Neural cell (in vitro differentiated cells): ENCODE measurements around the gene MAGI1. TPM values are rescaled to one million over a fixed set of nuclear protein-coding genes. Genes with fewer than 3 reads are reported as not detected.

ENCODE experiments used
- H2AFZ ChIP-seq: fragments of 200-600, 300-800 bp; sonication (generic), shearing (Covaris generic); 2 replicates; pipeline ENCODE4 v1.6.0; 2014; ENCODE audit warnings: low read depth, mild to moderate bottlenecking, antibody characterized with exemption, low read length, moderate library complexity
- H3F3A ChIP-seq: fragments of 200-600 bp; shearing (Covaris generic); 2 replicates; pipeline ENCODE4 v1.6.1; 2016; ENCODE audit warnings: mild to moderate bottlenecking, moderate library complexity, mixed read lengths, antibody characterized with exemption, low read length; ENCODE audit not compliant: insufficient read depth, poor library complexity, severe bottlenecking
- H3K27ac ChIP-seq: fragments of 200-600, 300-800 bp; sonication (generic), shearing (Covaris generic); 2 replicates; pipeline ENCODE4 v1.5.1; 2014; ENCODE audit warnings: mild to moderate bottlenecking, low read length, moderate library complexity
- H3K27me3 ChIP-seq: fragments of 300-800, 200-600 bp; sonication (generic), shearing (Covaris generic); 2 replicates; pipeline ENCODE4 v1.6.0; 2014; ENCODE audit warnings: mild to moderate bottlenecking, low read depth, low read length, moderate library complexity; ENCODE audit not compliant: insufficient read depth
- H3K36me3 ChIP-seq: fragments of 300-800, 200-600 bp; sonication (generic), shearing (Covaris generic); 2 replicates; pipeline ENCODE4 v1.5.1; 2014; ENCODE audit warnings: mild to moderate bottlenecking, antibody characterized with exemption, low read length, moderate library complexity; ENCODE audit not compliant: insufficient read depth
- H3K4me2 ChIP-seq: fragments of 300-800, 200-600 bp; sonication (generic), shearing (Covaris generic); 2 replicates; pipeline ENCODE4 v1.6.0; 2014; ENCODE audit warnings: mild to moderate bottlenecking, low read length
- H3K4me3 ChIP-seq: fragments of 300-800, 200-600 bp; sonication (generic), shearing (Covaris generic); 2 replicates; pipeline ENCODE4 v1.5.1; 2014; ENCODE audit warnings: mild to moderate bottlenecking, low read length, moderate library complexity
- H3K79me2 ChIP-seq: fragments of 200-600 bp; shearing (Covaris generic); replicated peaks from 2 replicates; pipeline ENCODE4 v1.6.0; 2014; ENCODE audit warnings: mild to moderate bottlenecking, low read length, moderate library complexity; ENCODE audit not compliant: insufficient read depth
- H3K9ac ChIP-seq: fragments of 300-800, 200-600 bp; sonication (generic), shearing (Covaris generic); 2 replicates; pipeline ENCODE4 v1.6.1; 2016; ENCODE audit warnings: mild to moderate bottlenecking, low read length, mixed read lengths
- H3K9me2 ChIP-seq: fragments of 200-600 bp; shearing (Covaris generic); 2 replicates; pipeline ENCODE4 v1.6.1; 2016; ENCODE audit warnings: mild to moderate bottlenecking, low read length, mixed read lengths; ENCODE audit not compliant: insufficient read depth
- H3K9me3 ChIP-seq: fragments of 200-600, 300-800 bp; sonication (generic), shearing (Covaris generic); 2 replicates; pipeline ENCODE4 v1.6.1; 2016; ENCODE audit warnings: mild to moderate bottlenecking, mixed run types, low read length, moderate library complexity, mixed read lengths
- H4K20me1 ChIP-seq: fragments of 200-600 bp; shearing (Covaris generic); 2 replicates; pipeline ENCODE4 v1.6.1; 2016; ENCODE audit warnings: mild to moderate bottlenecking, mixed run types; ENCODE audit not compliant: insufficient read depth
- CTCF ChIP-seq: fragments of 450-650 bp; IDR thresholded peaks from 2 replicates; pipeline ENCODE4 v1.5.1; 2014; ENCODE audit warnings: antibody characterized with exemption, mild to moderate bottlenecking, moderate library complexity; ENCODE audit not compliant: poor library complexity, severe bottlenecking
- EP300 ChIP-seq: fragments of 450-650 bp; conservative IDR thresholded peaks from 2 replicates; pipeline ENCODE4 v1.6.1; 2014; ENCODE audit warnings: antibody characterized with exemption, mild to moderate bottlenecking, moderate library complexity; ENCODE audit not compliant: poor library complexity, severe bottlenecking
- EZH2 ChIP-seq: fragments of 200-600, 300-800 bp; shearing (Covaris generic), sonication (generic); IDR thresholded peaks from 2 replicates; pipeline ENCODE4 v1.6.1; 2014; ENCODE audit warnings: antibody characterized with exemption, low read length, borderline replicate concordance, mild to moderate bottlenecking; ENCODE audit not compliant: insufficient read depth, poor library complexity, severe bottlenecking
- MXI1 ChIP-seq: fragments of 450-650 bp; conservative IDR thresholded peaks from 2 replicates; pipeline ENCODE4 v1.6.1; 2014; ENCODE audit warnings: antibody characterized with exemption, mild to moderate bottlenecking; ENCODE audit not compliant: poor library complexity, severe bottlenecking
- POLR2AphosphoS5 ChIP-seq: IDR thresholded peaks from 2 replicates; pipeline ENCODE4 v1.6.1; 2012
- RAD21 ChIP-seq: fragments of 450-650 bp; conservative IDR thresholded peaks from 2 replicates; pipeline ENCODE4 v1.6.1; 2014; ENCODE audit warnings: antibody characterized with exemption, mild to moderate bottlenecking, moderate library complexity
- SMC3 ChIP-seq: fragments of 450-650 bp; conservative IDR thresholded peaks from 2 replicates; pipeline ENCODE4 v1.6.1; 2014; ENCODE audit warnings: antibody characterized with exemption, mild to moderate bottlenecking, moderate library complexity; ENCODE audit not compliant: poor library complexity
- TAF1 ChIP-seq: IDR thresholded peaks from 2 replicates; pipeline ENCODE4 v1.6.1; 2012; ENCODE audit warnings: low read depth
- polyA plus RNA-seq: library from polyadenylated mRNA; depleted of rRNA; stranded (reverse); fragments of >200 nt; gene quantifications from 2 replicates; pipeline ENCODE4 v1.2.3, GENCODE V29; 2014
- TF ChIP-seq, protein P1 (sequence below): IDR thresholded peaks from 2 replicates; pipeline ENCODE4 v1.6.1; 2012; ENCODE audit warnings: borderline replicate concordance

The MAGI1 gene
- polyA plus RNA-seq, 1 donor from 2014 or later = 44.7 TPM

DNA sequence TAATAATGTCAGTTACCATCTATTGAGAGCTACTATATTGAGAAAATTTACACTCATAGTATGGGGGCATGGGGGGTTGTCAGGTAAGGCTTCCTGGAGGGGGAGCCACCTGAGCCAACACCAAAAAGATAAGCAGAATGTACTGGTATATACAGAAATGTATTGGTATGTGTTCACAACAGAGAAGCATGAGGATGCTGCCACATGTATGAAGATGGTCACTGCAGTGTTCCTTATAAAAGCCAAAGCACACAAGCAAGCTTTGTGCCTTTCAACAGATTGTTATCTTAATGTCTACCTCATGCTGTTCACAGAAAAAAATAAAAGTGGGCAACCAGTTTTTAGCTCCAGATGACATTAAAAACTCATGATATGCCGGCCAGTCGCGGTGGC lies 149.0 kb downstream of the MAGI1 start:
- no peak for TF ChIP-seq RAD21
- TF ChIP-seq MXI1 = no peak
- TF ChIP-seq SMC3 = no peak
- no peak for TF ChIP-seq CTCF
- no peak for TF ChIP-seq EZH2
- TF ChIP-seq EP300 = no peak
- TF ChIP-seq, protein P1, sequence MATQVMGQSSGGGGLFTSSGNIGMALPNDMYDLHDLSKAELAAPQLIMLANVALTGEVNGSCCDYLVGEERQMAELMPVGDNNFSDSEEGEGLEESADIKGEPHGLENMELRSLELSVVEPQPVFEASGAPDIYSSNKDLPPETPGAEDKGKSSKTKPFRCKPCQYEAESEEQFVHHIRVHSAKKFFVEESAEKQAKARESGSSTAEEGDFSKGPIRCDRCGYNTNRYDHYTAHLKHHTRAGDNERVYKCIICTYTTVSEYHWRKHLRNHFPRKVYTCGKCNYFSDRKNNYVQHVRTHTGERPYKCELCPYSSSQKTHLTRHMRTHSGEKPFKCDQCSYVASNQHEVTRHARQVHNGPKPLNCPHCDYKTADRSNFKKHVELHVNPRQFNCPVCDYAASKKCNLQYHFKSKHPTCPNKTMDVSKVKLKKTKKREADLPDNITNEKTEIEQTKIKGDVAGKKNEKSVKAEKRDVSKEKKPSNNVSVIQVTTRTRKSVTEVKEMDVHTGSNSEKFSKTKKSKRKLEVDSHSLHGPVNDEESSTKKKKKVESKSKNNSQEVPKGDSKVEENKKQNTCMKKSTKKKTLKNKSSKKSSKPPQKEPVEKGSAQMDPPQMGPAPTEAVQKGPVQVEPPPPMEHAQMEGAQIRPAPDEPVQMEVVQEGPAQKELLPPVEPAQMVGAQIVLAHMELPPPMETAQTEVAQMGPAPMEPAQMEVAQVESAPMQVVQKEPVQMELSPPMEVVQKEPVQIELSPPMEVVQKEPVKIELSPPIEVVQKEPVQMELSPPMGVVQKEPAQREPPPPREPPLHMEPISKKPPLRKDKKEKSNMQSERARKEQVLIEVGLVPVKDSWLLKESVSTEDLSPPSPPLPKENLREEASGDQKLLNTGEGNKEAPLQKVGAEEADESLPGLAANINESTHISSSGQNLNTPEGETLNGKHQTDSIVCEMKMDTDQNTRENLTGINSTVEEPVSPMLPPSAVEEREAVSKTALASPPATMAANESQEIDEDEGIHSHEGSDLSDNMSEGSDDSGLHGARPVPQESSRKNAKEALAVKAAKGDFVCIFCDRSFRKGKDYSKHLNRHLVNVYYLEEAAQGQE = no peak
- TF ChIP-seq TAF1 = no peak
- TF ChIP-seq POLR2AphosphoS5 = no peak
- H3K4me2 ChIP-seq = no peak overlapping the region
- no peaks in the 10 kb centered on the region for H3K79me2 ChIP-seq
- no peaks in the 10 kb centered on the region for H4K20me1 ChIP-seq
- no peak overlapping the region for H3K27ac ChIP-seq
- H3K9me2 ChIP-seq = no peaks in the 10 kb centered on the region
- no peaks in the 10 kb centered on the region for H3F3A ChIP-seq
- H2AFZ ChIP-seq = no peak overlapping the region
- H3K9me3 ChIP-seq = no peaks in the 10 kb centered on the region
- no peak overlapping the region for H3K9ac ChIP-seq
- H3K27me3 ChIP-seq = no peaks in the 10 kb centered on the region
- H3K36me3 ChIP-seq = no peaks in the 10 kb centered on the region
- no peak overlapping the region for H3K4me3 ChIP-seq

DNA sequence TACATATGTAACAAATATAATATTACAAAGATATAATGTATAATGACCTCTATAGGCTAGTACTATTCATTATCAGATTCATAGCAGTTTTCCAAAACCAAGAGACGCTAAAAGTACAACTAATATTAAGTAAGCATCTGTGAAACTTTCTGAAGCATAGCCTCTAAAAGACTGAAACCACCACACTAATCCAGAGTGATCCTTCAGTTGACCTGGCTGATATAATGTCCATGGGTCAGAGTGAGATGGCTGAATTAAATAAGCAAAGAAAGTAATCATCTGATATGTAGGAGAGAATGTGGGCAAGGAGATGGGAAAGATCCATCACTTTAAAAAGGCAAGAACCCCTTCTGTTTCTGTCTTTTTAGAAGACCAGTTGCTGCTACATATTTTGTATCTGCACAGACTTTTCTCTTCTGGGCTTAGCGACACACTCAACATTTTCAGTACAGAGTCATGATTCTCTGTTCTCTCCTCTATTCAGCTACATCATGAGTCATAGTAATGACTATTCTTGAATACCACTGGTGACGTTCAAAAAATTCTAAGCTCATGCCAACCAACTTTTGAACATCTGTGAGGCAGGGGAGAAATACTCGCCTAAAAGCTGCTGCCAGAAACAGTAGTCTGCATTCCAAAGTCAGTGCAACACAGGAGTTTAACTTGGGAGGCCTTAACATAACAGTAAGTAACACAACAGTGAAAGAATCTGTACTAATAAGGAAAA lies 149.6 kb downstream of the MAGI1 start:
- no peaks in the 10 kb centered on the region for H3F3A ChIP-seq
- H3K27ac ChIP-seq = no peak overlapping the region
- H3K9ac ChIP-seq = no peak overlapping the region

More for the DNA sequence above, 149.6 kb downstream of the MAGI1 start:
- no peaks in the 10 kb centered on the region for H4K20me1 ChIP-seq
- H2AFZ ChIP-seq = no peak overlapping the region
- H3K9me2 ChIP-seq = no peaks in the 10 kb centered on the region
- H3K4me2 ChIP-seq = no peak overlapping the region
- no peaks in the 10 kb centered on the region for H3K36me3 ChIP-seq
- no peaks in the 10 kb centered on the region for H3K9me3 ChIP-seq
- no peak overlapping the region for H3K4me3 ChIP-seq
- TF ChIP-seq, protein P1 = no peak
- TF ChIP-seq CTCF (no peak), EZH2 (no peak), EP300 (no peak), TAF1 (no peak), MXI1 (no peak), RAD21 (no peak), SMC3 (no peak), POLR2AphosphoS5 (no peak)
- H3K79me2 ChIP-seq = no peaks in the 10 kb centered on the region
- H3K27me3 ChIP-seq = no peaks in the 10 kb centered on the region
